Cardiac muscle cell (in vitro differentiated cells and primary cell): ENCODE measurements around the gene EFCAB11. TPM values are rescaled to one million over a fixed set of nuclear protein-coding genes. Genes with fewer than 3 reads are reported as not detected.
A peak's percentile ranks its signal among the peaks of the same experiment; 100 is the strongest.

Experiments used
- DNase-seq, 2 donors: peaks; one replicate each; pipeline versions ENCODE4 v3.0.0 to v3.0.0-alpha.2; 2010 to 2017; ENCODE audit warnings: low read depth in 1 of 2, low spot score in 1 of 2
- H3K27ac ChIP-seq: fragments of 200-600 bp; sonication (generic); 2 replicates; pipeline ENCODE4 v1.5.1; 2016
- H3K27me3 ChIP-seq: fragments of 200-600 bp; sonication (generic); 2 replicates; pipeline ENCODE4 v1.6.0; 2016; ENCODE audit warnings: control low read depth
- H3K36me3 ChIP-seq: fragments of 200-600 bp; sonication (generic); 2 replicates; pipeline ENCODE4 v1.5.1; 2016; ENCODE audit warnings: control low read depth
- H3K4me1 ChIP-seq: fragments of 200-600 bp; sonication (generic); 2 replicates; pipeline ENCODE4 v1.8.1; 2017; ENCODE audit warnings: low read depth, mild to moderate bottlenecking, mixed run types
- H3K4me3 ChIP-seq: fragments of 200-600 bp; sonication (generic); 2 replicates; pipeline ENCODE4 v1.5.1; 2016; ENCODE audit warnings: mild to moderate bottlenecking
- H3K9me3 ChIP-seq: fragments of 200-600 bp; sonication (generic); 2 replicates; pipeline ENCODE4 v1.5.1; 2017; ENCODE audit warnings: low read depth, mild to moderate bottlenecking, control low read depth
- polyA plus RNA-seq: library from polyadenylated mRNA; unstranded; fragments of >200 nt; fragmentation: Nextera tagmentation; extraction: Ambion mirVana; gene quantifications from 2 replicates; pipeline ENCODE4 v1.2.1, GENCODE V29; 2016
- total RNA-seq: library from RNA; depleted of rRNA; stranded (reverse); fragments of >200 nt; gene quantifications from 2 replicates; pipeline ENCODE4 v1.2.3, GENCODE V29; 2016
- TF ChIP-seq, protein P1 (sequence below): IDR thresholded peaks from 2 replicates; pipeline ENCODE4 v1.5.1; 2012; ENCODE audit warnings: low read depth, mild to moderate bottlenecking, low read length

The EFCAB11 gene
- total and polyA plus RNA-seq, 2 experiments from 2014 or later, result 12.3 to 20.3 TPM

DNA sequence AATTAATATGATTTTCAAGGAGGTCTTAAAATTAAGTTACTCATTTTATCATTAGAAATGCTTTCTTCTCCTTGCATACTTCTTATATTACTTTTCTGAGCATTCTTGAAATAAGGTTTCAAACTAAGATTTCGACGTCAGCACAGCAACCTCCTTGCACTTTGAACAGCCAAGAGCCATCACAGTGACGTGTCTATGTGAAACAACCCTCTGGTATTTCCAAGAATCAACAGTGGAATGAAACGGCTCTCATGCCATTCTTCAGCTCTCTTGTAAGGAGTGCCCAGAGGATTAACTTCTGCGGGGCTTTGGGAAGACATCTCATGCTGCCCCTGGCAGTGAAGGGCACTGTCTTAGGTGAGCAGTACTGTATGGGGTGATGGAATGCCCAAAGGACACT, 109.2 kb downstream of the EFCAB11 start:
- H3K4me1 ChIP-seq, result no peaks in the 10 kb centered on the region
- H3K27me3 ChIP-seq, result no peaks in the 10 kb centered on the region
- H3K27ac ChIP-seq, result no peak overlapping the region
- TF ChIP-seq, protein P1, sequence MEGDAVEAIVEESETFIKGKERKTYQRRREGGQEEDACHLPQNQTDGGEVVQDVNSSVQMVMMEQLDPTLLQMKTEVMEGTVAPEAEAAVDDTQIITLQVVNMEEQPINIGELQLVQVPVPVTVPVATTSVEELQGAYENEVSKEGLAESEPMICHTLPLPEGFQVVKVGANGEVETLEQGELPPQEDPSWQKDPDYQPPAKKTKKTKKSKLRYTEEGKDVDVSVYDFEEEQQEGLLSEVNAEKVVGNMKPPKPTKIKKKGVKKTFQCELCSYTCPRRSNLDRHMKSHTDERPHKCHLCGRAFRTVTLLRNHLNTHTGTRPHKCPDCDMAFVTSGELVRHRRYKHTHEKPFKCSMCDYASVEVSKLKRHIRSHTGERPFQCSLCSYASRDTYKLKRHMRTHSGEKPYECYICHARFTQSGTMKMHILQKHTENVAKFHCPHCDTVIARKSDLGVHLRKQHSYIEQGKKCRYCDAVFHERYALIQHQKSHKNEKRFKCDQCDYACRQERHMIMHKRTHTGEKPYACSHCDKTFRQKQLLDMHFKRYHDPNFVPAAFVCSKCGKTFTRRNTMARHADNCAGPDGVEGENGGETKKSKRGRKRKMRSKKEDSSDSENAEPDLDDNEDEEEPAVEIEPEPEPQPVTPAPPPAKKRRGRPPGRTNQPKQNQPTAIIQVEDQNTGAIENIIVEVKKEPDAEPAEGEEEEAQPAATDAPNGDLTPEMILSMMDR, result no peak
- H3K36me3 ChIP-seq, result no peaks in the 10 kb centered on the region
- H3K9me3 ChIP-seq, result no peaks in the 10 kb centered on the region
- H3K4me3 ChIP-seq, result no peak overlapping the region
- peak in 1 of 2 donors; percentile 85 for DNase-seq

DNA sequence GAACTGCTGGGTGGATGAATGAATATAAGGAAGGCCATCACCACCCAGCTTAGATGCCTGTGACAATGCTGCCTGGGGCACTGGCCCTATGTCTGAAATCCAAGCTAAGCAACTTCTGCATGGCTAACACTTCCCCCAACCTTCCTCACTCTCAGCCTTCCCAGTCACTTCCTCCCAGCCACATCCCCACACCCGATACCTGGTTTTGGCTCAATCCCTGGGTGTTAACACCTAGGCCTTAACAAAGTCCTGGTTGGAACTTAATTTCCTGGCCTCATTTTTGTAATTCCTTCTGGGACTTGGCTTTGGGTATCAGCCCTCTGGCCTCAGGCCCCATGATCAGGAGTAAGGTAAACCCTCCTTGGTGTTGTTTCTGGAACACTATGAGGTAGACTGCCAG, 110.0 kb downstream of the EFCAB11 start:
- Histone ChIP-seq H3K36me3 (no peaks in the 10 kb centered on the region), H3K4me1 (no peaks in the 10 kb centered on the region), H3K9me3 (no peaks in the 10 kb centered on the region), H3K27me3 (no peaks in the 10 kb centered on the region), H3K27ac (no peak overlapping the region), H3K4me3 (no peak overlapping the region)
- DNase-seq, result no peak
- TF ChIP-seq, protein P1, result no peak

DNA sequence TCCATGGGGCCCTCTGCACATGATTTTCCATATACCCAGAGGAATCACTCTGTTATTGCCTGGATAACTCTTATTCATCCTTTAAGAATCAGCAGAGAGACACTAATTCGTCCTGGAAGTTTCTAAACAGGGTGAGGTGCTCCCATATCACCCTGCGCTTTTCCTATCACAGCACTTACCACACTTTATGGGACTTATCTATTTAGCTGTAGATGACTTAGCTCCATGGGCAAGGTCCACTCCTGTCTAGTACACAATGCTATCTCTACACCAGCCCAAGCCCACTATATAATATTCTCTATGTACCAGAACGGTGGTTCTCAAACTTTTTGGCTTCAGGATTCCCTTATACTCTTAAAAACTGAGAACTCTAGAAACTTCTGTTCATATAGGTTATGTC, 111.7 kb downstream of the EFCAB11 start:
- Histone ChIP-seq H3K9me3 (no peaks in the 10 kb centered on the region), H3K4me1 (no peaks in the 10 kb centered on the region), H3K4me3 (no peak overlapping the region), H3K27ac (no peak overlapping the region), H3K36me3 (no peaks in the 10 kb centered on the region), H3K27me3 (no peaks in the 10 kb centered on the region)
- TF ChIP-seq, protein P1, result no peak
- no peak for DNase-seq

DNA sequence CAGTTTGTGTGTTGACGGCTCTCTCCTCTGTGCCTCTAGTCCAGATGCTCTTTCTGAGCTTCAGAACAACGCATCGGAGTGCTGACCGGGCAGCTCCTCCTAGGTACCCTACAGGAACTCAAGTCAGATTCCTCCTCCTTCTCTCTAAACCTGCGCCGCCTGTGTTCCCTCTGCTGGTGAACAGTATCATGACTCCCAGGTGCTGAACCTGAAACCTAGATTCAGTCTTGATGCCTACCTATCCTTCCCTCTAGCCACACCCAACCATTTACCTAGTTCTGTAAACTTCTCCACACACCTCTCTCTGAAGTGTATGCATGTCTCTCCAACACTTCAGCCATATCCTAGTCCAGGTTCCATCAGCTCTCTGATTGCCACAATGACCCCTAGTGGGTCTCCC, 112.7 kb downstream of the EFCAB11 start:
- Histone ChIP-seq H3K4me3 (no peak overlapping the region), H3K9me3 (no peaks in the 10 kb centered on the region), H3K36me3 (no peaks in the 10 kb centered on the region), H3K27me3 (no peaks in the 10 kb centered on the region), H3K4me1 (no peaks in the 10 kb centered on the region), H3K27ac (no peak overlapping the region)
- no peak for DNase-seq
- TF ChIP-seq, protein P1, result no peak

DNA sequence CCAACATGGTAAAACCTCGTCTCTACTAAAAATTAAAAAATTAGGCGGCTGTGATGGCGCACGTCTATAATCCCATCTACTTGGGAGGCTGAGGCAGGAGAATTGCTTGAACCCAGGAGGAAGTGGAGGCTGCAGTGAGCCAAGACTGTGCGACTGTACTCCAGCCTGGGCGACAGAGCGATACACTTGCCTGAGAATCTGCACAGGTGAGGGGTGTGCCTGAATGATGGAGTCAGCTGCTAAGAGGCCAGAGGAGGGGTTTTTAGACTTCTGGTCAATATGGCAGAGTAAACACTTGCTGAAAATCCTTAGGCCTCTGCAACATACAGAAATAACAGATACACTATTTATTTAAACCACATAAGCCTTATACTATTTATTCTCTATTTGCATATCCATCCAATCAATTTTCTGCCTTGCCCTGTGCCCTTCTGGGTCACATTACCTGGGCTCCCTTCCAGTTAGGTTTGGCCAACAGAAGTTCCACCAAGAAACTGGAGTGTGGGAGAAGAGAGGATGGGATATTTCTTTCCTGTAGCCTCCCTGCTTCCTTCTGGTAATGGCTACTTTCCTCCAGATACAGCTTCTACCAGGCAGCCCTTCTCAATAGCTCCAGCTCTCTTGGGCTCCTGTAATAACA, 117.6 kb downstream of the EFCAB11 start:
- TF ChIP-seq, protein P1, result no peak
- no peaks in the 10 kb centered on the region for H3K36me3 ChIP-seq
- no peak for DNase-seq
- no peak overlapping the region for H3K27ac ChIP-seq
- no peaks in the 10 kb centered on the region for H3K4me1 ChIP-seq
- no peak overlapping the region for H3K4me3 ChIP-seq
- H3K27me3 ChIP-seq, result no peaks in the 10 kb centered on the region
- no peaks in the 10 kb centered on the region for H3K9me3 ChIP-seq
